GM23248 (cell line): ENCODE results near the gene CHMP3. TPM values are rescaled to one million over a fixed set of nuclear protein-coding genes. Genes with fewer than 3 reads are reported as not detected.
A peak's percentile ranks its signal among the peaks of the same experiment; 100 is the strongest.

Experiments used
- DNase-seq: peaks from one replicate; pipeline ENCODE4 v3.0.0-alpha.2; 2015
- H2AFZ ChIP-seq: fragments of 200-600 bp; sonication (generic); 2 replicates; pipeline ENCODE4 v1.6.1; 2016; ENCODE audit warnings: antibody characterized with exemption
- H3F3A ChIP-seq: fragments of 200-600 bp; sonication (generic); 2 replicates; pipeline ENCODE4 v1.6.1; 2016; ENCODE audit warnings: mild to moderate bottlenecking, antibody characterized with exemption, mixed run types; ENCODE audit not compliant: insufficient read depth
- H3K27ac ChIP-seq: fragments of 200-600 bp; sonication (generic); 2 replicates; pipeline ENCODE4 v1.5.1; 2016; ENCODE audit warnings: mild to moderate bottlenecking
- H3K27me3 ChIP-seq: fragments of 200-600 bp; sonication (generic); replicated peaks from 2 replicates; pipeline ENCODE4 v1.6.1; 2016; ENCODE audit warnings: mild to moderate bottlenecking; ENCODE audit not compliant: insufficient read depth
- H3K36me3 ChIP-seq: fragments of 200-600 bp; sonication (generic); 2 replicates; pipeline ENCODE4 v1.6.1; 2016; ENCODE audit warnings: low read depth, mild to moderate bottlenecking
- H3K4me1 ChIP-seq: fragments of 200-600 bp; sonication (generic); 2 replicates; pipeline ENCODE4 v1.6.1; 2016; ENCODE audit warnings: mild to moderate bottlenecking; ENCODE audit not compliant: insufficient read depth
- H3K4me2 ChIP-seq: fragments of 200-600 bp; sonication (generic); one replicate; pipeline ENCODE4 v1.6.1; 2016; ENCODE audit warnings: mild to moderate bottlenecking; ENCODE audit not compliant: unreplicated experiment
- H3K4me3 ChIP-seq: fragments of 200-600 bp; sonication (generic); 2 replicates; pipeline ENCODE4 v1.5.1; 2016; ENCODE audit warnings: mild to moderate bottlenecking
- H3K79me2 ChIP-seq: fragments of 200-600 bp; sonication (generic); 2 replicates; pipeline ENCODE4 v1.6.1; 2016; ENCODE audit warnings: mild to moderate bottlenecking; ENCODE audit not compliant: insufficient read depth
- H3K9ac ChIP-seq: fragments of 200-600 bp; sonication (generic); 2 replicates; pipeline ENCODE4 v1.6.1; 2016; ENCODE audit warnings: mild to moderate bottlenecking
- H3K9me2 ChIP-seq: fragments of 200-600 bp; sonication (generic); 2 replicates; pipeline ENCODE4 v1.6.1; 2016; ENCODE audit warnings: mixed run types, mild to moderate bottlenecking, moderate library complexity; ENCODE audit not compliant: insufficient read depth
- H3K9me3 ChIP-seq: fragments of 200-600 bp; sonication (generic); one replicate; pipeline ENCODE4 v1.6.1; 2017; ENCODE audit warnings: low read depth
- H4K20me1 ChIP-seq: fragments of 200-600 bp; sonication (generic); 2 replicates; pipeline ENCODE4 v1.6.0; 2016; ENCODE audit not compliant: insufficient read depth
- EZH2 ChIP-seq: fragments of 200-600 bp; sonication (generic); IDR thresholded peaks from 2 replicates; pipeline ENCODE4 v1.6.1; 2018; ENCODE audit warnings: antibody characterized with exemption, mild to moderate bottlenecking; ENCODE audit not compliant: insufficient read depth, poor library complexity, severe bottlenecking
- EZH2phosphoT487 ChIP-seq: fragments of 200-600 bp; sonication (generic); IDR thresholded peaks from 2 replicates; pipeline ENCODE4 v1.6.1; 2018; ENCODE audit warnings: antibody characterized with exemption, moderate library complexity, mild to moderate bottlenecking, low read depth; ENCODE audit not compliant: insufficient read depth
- WGBS, 2 experiments: methylation state at CpG; one replicate each; pipeline ENCODE4 v1.1.6; 2015 to 2017; ENCODE audit warnings: low lambda C conversion rate in 2 of 2, low coverage in 1 of 2; ENCODE audit errors: missing lambda C conversion rate in 2 of 2; 5-methylcytosine and 5-hydroxymethylcytosine counted together
- in situ Hi-C: fragments of 300-500 bp; cut with MboI; formaldehyde crosslinking; loops from 2 replicates; pipeline ENCODE4 v1.15.0; 2020
- polyA plus RNA-seq: library from polyadenylated mRNA; unstranded; fragments of >200 nt; fragmentation: Nextera tagmentation; extraction: Ambion mirVana; gene quantifications from 2 replicates; pipeline ENCODE4 v1.2.1, GENCODE V29; 2016
- total RNA-seq: library from RNA; depleted of rRNA; stranded (reverse); fragments of >200 nt; shearing (Covaris generic); gene quantifications from 2 replicates; pipeline ENCODE4 v1.2.3, GENCODE V29; 2014

CHMP3 gene
- total and polyA plus RNA-seq, 2 experiments from 2014 or later, result 74.5 to 81.2 TPM

GRCh38 chr2:86466306-86466705 lies 96.9 kb downstream of the CHMP3 start:
- H4K20me1 ChIP-seq, result no peaks in the 10 kb centered on the region
- H2AFZ ChIP-seq, result no peak overlapping the region
- H3K4me2 ChIP-seq, result no peak overlapping the region
- H3K9me2 ChIP-seq, result no peaks in the 10 kb centered on the region
- no peak overlapping the region for H3K4me3 ChIP-seq
- H3K4me1 ChIP-seq, result no peaks in the 10 kb centered on the region
- H3K9me3 ChIP-seq, result no peaks in the 10 kb centered on the region
- H3K79me2 ChIP-seq, result peaks cover 90% of the 10 kb centered on the region
- no peak overlapping the region for H3K9ac ChIP-seq
- 97 to 100% methylated on average over 1 of the region's 1 CpG for WGBS, 2 experiments
- no peak overlapping the region for H3K27ac ChIP-seq
- TF ChIP-seq EZH2 (no peak), EZH2phosphoT487 (no peak)
- peaks cover 14% of the 10 kb centered on the region; the same call in 1 of the 2 replicates for H3F3A ChIP-seq
- in situ Hi-C loops, result no loop called here
- peaks cover 84% of the 10 kb centered on the region for H3K36me3 ChIP-seq
- no peaks in the 10 kb centered on the region for H3K27me3 ChIP-seq
- no peak for DNase-seq

GRCh38 chr2:86464652-86465051 lies 98.6 kb downstream of the CHMP3 start:
- Histone ChIP-seq H3K9me2 (no peaks in the 10 kb centered on the region), H2AFZ (no peak overlapping the region), H3K4me3 (no peak overlapping the region), H3K4me1 (no peaks in the 10 kb centered on the region), H3K9ac (no peak overlapping the region), H3K27me3 (no peaks in the 10 kb centered on the region), H3K4me2 (no peak overlapping the region), H3K27ac (no peak overlapping the region), H3K36me3 (peaks cover 85% of the 10 kb centered on the region), H3F3A (peaks cover 14% of the 10 kb centered on the region; the same call in 1 of the 2 replicates), H3K9me3 (no peaks in the 10 kb centered on the region), H3K79me2 (peaks cover 93% of the 10 kb centered on the region), H4K20me1 (no peaks in the 10 kb centered on the region)
- WGBS, 2 experiments, result 69 to 72% methylated on average over 3 of the region's 3 CpGs
- DNase-seq, result no peak
- in situ Hi-C loops, result no loop called here
- TF ChIP-seq EZH2, result no peak
- no peak for TF ChIP-seq EZH2phosphoT487

GRCh38 chr2:86461042-86461743 lies 102.0 kb downstream of the CHMP3 start:
- TF ChIP-seq EZH2phosphoT487 (no peak), EZH2 (no peak)
- no peak overlapping the region for H3K27ac ChIP-seq
- H2AFZ ChIP-seq, result no peak overlapping the region
- H3K4me1 ChIP-seq, result no peaks in the 10 kb centered on the region
- no peaks in the 10 kb centered on the region for H3K27me3 ChIP-seq
- H3K4me2 ChIP-seq, result no peak overlapping the region
- in situ Hi-C loops, result no loop called here
- no peak overlapping the region for H3K4me3 ChIP-seq
- peaks cover 4% of the 10 kb centered on the region; the same call in 1 of the 2 replicates for H3F3A ChIP-seq
- DNase-seq, result no peak
- WGBS, 2 experiments, result 97 to 98% methylated on average over 3 of the region's 3 CpGs
- peaks cover 92% of the 10 kb centered on the region for H3K79me2 ChIP-seq
- no peaks in the 10 kb centered on the region for H3K9me3 ChIP-seq
- no peaks in the 10 kb centered on the region for H4K20me1 ChIP-seq
- H3K9ac ChIP-seq, result no peak overlapping the region
- no peaks in the 10 kb centered on the region for H3K9me2 ChIP-seq
- H3K36me3 ChIP-seq, result peaks cover 84% of the 10 kb centered on the region

- Histone ChIP-seq H3K9me3 (no peaks in the 10 kb centered on the region), H3K27ac (peak overlapping the region; percentile 48; the same call in 1 of the 2 replicates), H3K9ac (no peak overlapping the region), H3K4me3 (no peak overlapping the region), H4K20me1 (peaks cover 9% of the 10 kb centered on the region; the same call in 1 of the 2 replicates), H3K27me3 (no peaks in the 10 kb centered on the region), H3F3A (peaks cover 25% of the 10 kb centered on the region), H3K4me1 (peaks cover 20% of the 10 kb centered on the region), H3K36me3 (peaks cover 81% of the 10 kb centered on the region), H2AFZ (no peak overlapping the region), H3K4me2 (no peak overlapping the region), H3K9me2 (no peaks in the 10 kb centered on the region), H3K79me2 (peaks cover 96% of the 10 kb centered on the region)
- TF ChIP-seq EZH2 (no peak), EZH2phosphoT487 (no peak)
- 45% methylated on average over 5 of the region's 5 CpGs for WGBS, 2 experiments
- in situ Hi-C loops, result no loop called here
- no peak for DNase-seq
Measured at GRCh38 chr2:86455181-86455580, 108.1 kb downstream of the CHMP3 start.
